NCI-H187 (cell line): ENCODE results near the gene GRIA3.

Experiments
- DNase-seq, 2 experiments: peaks; one replicate each; lab custom pipeline; 2025; lab: John Stamatoyannopoulos, UW

GRIA3 gene

GRCh38 chrX:123193101-123193500 is 9.0 kb downstream of the GRIA3 start:
- no peak for DNase-seq

- DNase-seq = no peak
Measured at GRCh38 chrX:123199338-123199737, 15.3 kb downstream of the GRIA3 start.

GRCh38 chrX:123201720-123202119 is 17.6 kb downstream of the GRIA3 start:
- DNase-seq = no peak

DNA sequence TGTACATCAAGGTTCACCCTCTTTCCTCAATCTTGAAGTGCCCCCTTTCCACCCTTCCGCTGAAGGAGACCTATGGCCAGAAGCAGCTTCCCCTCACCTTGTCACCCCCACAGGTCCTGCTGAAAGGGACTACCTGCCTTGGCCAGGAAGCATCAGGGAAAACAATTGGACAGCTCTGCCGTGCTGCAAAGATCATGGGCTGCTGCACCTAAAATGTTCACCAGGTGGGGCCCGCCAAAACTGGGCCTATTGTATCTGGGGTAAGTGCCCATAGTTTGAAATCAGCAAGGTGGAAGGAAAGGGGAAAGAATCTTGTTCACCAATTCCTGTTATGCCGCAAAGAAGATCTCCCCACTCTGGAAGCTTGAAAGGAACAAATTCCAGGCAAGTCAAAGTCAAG is 18.4 kb downstream of the GRIA3 start:
- DNase-seq = no peak

- DNase-seq = no peak
Measured at GRCh38 chrX:123203772-123204171, 19.7 kb downstream of the GRIA3 start.

GRCh38 chrX:123206176-123206575 is 22.1 kb downstream of the GRIA3 start:
- no peak for DNase-seq

- DNase-seq = no peak
Measured at GRCh38 chrX:123210252-123210651, 26.2 kb downstream of the GRIA3 start.

DNA sequence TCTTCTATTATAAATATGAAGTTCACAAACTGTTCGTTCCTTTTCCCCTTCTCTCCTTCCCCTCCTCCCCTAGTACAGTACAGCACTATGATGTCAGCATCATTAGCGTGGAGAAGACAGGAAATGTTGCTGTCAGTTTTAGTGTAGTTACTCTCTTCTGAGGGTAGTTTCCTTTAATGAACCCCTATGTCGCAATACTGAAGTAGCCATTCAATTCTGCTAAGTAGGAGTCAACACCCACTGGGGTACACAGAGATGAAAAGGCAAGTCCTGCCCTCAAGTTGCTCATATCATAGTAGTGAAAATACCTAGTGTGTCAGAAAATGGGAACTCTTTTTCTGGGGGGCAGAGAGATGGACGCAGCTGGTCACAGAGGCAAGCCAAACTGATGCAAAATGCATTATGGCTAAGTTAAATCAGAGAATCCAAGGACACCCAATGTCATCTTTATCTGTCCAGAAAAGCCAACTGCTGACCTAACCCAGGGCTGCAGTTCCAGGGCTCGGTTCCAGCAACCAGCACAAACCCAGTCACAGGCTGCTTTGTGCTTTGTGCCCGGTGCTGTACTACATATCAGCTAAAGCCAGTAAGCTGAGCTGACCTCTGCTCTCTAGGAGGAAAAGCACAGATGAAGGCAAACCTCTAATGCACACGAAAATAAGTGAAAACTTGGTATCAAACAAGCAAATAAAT is 31.5 kb downstream of the GRIA3 start:
- DNase-seq = no peak

GRCh38 chrX:123217077-123217476 is 33.0 kb downstream of the GRIA3 start:
- no peak for DNase-seq

- no peak for DNase-seq
Measured at GRCh38 chrX:123217728-123218127, 33.6 kb downstream of the GRIA3 start.

GRCh38 chrX:123219916-123220315 is 35.8 kb downstream of the GRIA3 start:
- no peak for DNase-seq

- no peak for DNase-seq
Measured at GRCh38 chrX:123222920-123223319, 38.8 kb downstream of the GRIA3 start.

DNA sequence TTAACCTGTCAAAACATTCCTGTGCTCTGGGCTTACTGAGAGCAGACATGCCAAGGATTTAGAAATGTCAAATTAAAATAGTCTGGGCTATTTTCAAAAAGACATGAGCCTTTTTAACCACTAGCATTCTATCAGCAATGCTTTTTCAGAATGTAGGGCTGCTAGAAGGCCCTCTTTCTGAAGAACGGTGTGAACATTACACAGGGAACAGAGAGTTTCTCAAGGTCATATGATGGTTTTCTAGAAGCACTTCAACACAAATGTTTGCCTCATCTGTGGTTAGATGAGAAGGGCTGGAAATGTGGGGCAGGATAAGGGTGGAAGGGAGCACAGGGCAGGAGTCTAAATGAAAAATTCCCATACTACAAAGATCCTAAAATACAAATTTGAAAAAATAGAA is 39.3 kb downstream of the GRIA3 start:
- no peak for DNase-seq

DNA sequence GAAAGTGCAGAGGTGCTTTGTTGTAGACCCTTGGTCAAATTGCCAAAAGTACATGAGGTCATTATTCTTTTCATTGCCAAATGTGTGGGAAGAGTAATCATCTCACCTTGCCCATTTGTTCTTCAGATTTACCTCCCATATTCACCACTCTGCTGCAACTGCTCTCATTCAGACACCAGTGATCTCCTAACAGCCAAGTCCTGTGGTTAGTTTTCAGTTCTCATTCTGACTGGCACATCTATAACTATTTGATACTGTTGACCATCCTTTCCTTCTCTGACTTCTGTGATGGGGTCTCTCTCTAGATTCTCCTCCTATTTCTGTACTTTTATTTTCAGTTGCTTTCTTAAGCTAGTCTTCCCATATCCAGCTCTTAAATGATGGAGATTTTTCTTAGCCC is 39.8 kb downstream of the GRIA3 start:
- no peak for DNase-seq

- DNase-seq = no peak
Measured at GRCh38 chrX:123230798-123231197, 46.7 kb downstream of the GRIA3 start.

DNA sequence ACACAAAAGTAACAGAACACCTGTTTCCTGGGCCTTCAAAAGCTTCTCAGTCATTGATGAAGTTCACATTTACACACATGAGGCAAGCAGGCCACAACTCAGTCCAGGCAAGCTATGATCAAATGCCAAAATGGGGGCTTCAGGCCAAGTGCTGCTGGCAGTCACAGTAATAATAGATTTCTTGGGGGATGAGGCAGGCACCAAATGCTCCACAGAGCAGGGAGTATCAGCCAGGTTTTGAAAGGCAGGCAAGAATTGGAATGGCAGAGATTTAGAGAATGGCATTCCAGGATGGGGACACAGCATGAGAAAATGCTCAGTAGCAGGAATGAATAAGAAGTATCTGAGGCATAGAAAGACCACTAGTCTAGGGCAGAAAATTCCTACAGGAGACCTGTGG is 52.8 kb downstream of the GRIA3 start:
- DNase-seq = no peak

DNA sequence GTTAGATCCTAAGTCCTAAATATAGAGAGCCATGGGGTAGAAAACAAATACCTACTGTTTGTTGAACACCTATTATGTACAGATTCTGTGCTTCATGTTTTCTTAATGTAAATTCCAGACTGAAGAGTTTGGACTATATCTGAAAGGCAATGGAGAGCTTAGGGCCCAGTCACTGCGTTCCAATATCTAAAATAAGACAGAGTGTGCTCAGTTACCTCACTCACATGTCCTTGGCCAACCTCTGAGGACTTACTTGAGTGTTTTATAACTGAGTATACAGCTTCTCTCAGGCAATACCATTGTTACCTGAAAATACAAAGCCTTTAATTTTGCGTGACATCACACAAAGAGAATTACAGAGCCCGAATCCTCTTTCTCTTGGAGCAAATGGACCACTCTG is 53.2 kb downstream of the GRIA3 start:
- no peak for DNase-seq

GRCh38 chrX:123254457-123254856 is 70.4 kb downstream of the GRIA3 start:
- DNase-seq = no peak

DNA sequence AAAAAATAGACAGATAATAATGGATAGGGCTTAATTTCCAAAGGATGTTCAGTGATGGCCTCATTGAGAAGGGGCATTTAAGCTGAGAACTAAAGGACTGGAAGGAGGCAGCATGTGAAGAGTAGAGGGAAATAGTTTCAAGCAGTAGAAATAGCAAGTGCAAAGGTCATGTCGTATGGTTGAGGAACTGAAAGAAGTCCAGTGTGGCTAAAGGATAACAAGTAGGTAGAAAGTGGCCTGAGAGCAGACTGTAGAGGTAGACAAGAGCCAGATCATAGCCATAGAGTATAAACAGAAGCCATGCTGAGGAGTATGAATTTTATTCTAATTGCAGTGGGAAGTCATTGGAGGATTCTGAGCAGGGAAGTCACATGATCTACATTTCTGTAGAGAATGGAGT is 72.3 kb downstream of the GRIA3 start:
- DNase-seq = no peak

GRCh38 chrX:123260920-123261418 is 76.9 kb downstream of the GRIA3 start:
- no peak for DNase-seq

DNA sequence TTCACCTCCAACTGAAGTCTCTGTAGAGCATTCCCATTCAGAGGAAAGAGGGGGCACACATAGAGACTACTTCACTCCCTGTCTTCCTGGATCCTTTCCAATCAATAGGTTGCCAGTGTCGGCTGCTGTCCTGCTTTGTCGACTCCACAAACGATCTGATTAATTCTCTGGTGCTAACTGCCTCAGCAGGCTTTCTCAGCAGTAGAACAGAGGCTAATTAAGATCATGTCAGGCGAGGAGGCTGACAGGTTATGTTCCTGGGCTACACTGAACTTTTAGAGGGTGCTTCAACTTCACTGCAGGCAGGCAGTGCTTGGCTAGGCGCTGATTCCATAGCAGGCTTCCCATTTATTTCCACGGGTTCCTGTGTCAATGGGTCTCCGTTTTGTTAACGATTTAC is 79.2 kb downstream of the GRIA3 start:
- DNase-seq = no peak

DNA sequence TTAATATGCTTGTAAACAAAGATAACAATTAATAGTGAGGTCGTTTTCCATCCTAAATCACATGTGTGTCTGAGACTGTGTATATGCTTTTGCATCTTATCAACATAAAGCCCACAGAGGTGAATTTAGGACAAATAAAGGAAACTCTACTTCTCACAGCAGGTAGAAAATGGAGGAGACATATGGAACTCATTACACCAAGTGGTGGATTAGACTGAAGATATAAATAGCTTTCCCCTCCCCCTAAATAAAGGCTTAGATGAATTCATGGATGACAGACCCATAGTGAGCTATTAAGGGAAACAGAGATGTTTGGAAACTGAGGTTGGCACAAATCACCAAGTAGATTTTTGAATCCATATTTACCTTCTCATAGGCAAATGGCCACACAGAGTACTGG is 79.7 kb downstream of the GRIA3 start:
- DNase-seq = no peak

DNA sequence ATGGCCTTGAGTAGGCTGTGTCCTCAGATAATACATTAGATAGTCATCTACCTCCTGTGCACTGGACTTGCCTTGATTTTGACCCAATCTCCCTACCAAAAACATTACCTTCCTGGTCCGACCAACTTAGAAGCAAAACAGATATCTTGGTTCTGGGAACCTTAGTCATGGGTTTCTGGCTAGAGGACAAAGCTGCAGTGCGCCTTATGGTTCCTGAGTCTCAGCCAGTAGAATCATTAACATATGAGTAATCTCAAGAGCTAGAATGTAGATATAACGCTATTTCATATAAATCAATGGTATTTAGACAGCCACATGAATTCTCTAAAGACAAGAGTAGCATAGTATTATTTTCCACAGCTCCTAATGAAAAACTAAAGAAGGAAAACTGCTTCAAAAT is 83.1 kb downstream of the GRIA3 start:
- DNase-seq = no peak

DNA sequence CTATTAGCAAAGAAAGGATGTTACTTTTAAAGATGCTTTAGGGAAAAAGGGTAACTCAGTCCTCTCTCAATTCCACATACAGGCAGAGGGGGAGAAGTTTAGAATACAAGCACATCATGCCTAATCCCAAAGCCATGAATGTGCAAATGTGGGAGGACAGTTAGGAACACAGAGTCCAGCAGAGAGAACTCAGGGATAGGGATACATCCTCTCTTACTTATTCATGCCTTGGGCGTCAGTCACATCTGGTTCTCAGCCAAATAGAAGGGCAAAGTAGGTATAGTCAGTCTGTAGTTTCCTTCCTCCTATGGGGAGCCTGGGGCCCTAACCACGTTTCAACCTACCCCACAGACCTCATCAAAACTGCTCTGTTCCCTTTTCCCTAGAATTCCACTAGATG is 87.8 kb downstream of the GRIA3 start:
- DNase-seq = no peak
